Measurements from ENCODE around the gene PPP1R1C.

The PPP1R1C gene

GRCh38 chr2:181998041-181998835, 12.6 kb downstream of the PPP1R1C start:
- H3K9me3 ChIP-seq (ENCODE audit: insufficient read depth, low read length), result no peaks in the 10 kb centered on the region
- H3K79me2 ChIP-seq (ENCODE audit: insufficient read depth, low read length), result no peaks in the 10 kb centered on the region
- H3K9ac ChIP-seq (ENCODE audit: low read length), result no peak overlapping the region
- H3K9me2 ChIP-seq (replicated peaks; ENCODE audit: insufficient read depth, low read length), result no peaks in the 10 kb centered on the region
- H3F3A ChIP-seq (ENCODE audit: insufficient read depth), result no peaks in the 10 kb centered on the region
- H3K4me2 ChIP-seq (ENCODE audit: low read depth, low read length, poor library complexity, severe bottlenecking), result no peak overlapping the region
- H4K20me1 ChIP-seq (ENCODE audit: low read depth, low read length), result no peaks in the 10 kb centered on the region
- H3K27ac ChIP-seq (ENCODE audit: low read depth, low read length), result no peak overlapping the region
- no peak overlapping the region for H2AFZ ChIP-seq (ENCODE audit: low read depth, low read length, severe bottlenecking)
- TF ChIP-seq EZH2phosphoT487 (conservative IDR thresholded peaks at IDR 0.05; ENCODE audit: low read length), result no peak
- TF ChIP-seq CTCF (IDR thresholded peaks at IDR 0.05; ENCODE audit: insufficient read depth, low read length, poor library complexity, severe bottlenecking), result no peak
- no peaks in the 10 kb centered on the region for H3K27me3 ChIP-seq (ENCODE audit: low read length)
- no peaks in the 10 kb centered on the region for H3K36me3 ChIP-seq (ENCODE audit: low read length)
- H3K4me3 ChIP-seq (ENCODE audit: insufficient read depth, low read length, poor library complexity, severe bottlenecking), result no peak overlapping the region

- Histone ChIP-seq H3K79me2 (ENCODE audit: insufficient read depth, low read length) (no peaks in the 10 kb centered on the region), H3K4me3 (ENCODE audit: insufficient read depth, low read length, poor library complexity, severe bottlenecking) (no peak overlapping the region), H3K27me3 (ENCODE audit: low read length) (no peaks in the 10 kb centered on the region), H3K27ac (ENCODE audit: low read depth, low read length) (no peak overlapping the region), H4K20me1 (ENCODE audit: low read depth, low read length) (no peaks in the 10 kb centered on the region), H3K9me2 (replicated peaks; ENCODE audit: insufficient read depth, low read length) (no peaks in the 10 kb centered on the region), H3K4me2 (ENCODE audit: low read depth, low read length, poor library complexity, severe bottlenecking) (no peak overlapping the region), H3F3A (ENCODE audit: insufficient read depth) (no peaks in the 10 kb centered on the region), H3K9ac (ENCODE audit: low read length) (no peak overlapping the region), H3K36me3 (ENCODE audit: low read length) (no peaks in the 10 kb centered on the region), H2AFZ (ENCODE audit: low read depth, low read length, severe bottlenecking) (no peak overlapping the region), H3K9me3 (ENCODE audit: insufficient read depth, low read length) (no peaks in the 10 kb centered on the region)
- TF ChIP-seq CTCF (IDR thresholded peaks at IDR 0.05; ENCODE audit: insufficient read depth, low read length, poor library complexity, severe bottlenecking) (no peak), EZH2phosphoT487 (conservative IDR thresholded peaks at IDR 0.05; ENCODE audit: low read length) (no peak)
These were observed 13.4 kb downstream of the PPP1R1C start for GRCh38 chr2:181998891-181999654.

- H3K4me3 ChIP-seq (ENCODE audit: insufficient read depth, low read length, poor library complexity, severe bottlenecking), result no peak overlapping the region
- TF ChIP-seq EZH2phosphoT487 (conservative IDR thresholded peaks at IDR 0.05; ENCODE audit: low read length), result no peak
- no peak for TF ChIP-seq CTCF (IDR thresholded peaks at IDR 0.05; ENCODE audit: insufficient read depth, low read length, poor library complexity, severe bottlenecking)
These were observed 14.3 kb downstream of the PPP1R1C start for GRCh38 chr2:181999911-182000310.

More at GRCh38 chr2:181999911-182000310, 14.3 kb downstream of the PPP1R1C start:
- Histone ChIP-seq H3K79me2 (ENCODE audit: insufficient read depth, low read length) (no peaks in the 10 kb centered on the region), H3F3A (ENCODE audit: insufficient read depth) (no peaks in the 10 kb centered on the region), H3K9ac (ENCODE audit: low read length) (no peak overlapping the region), H3K9me2 (replicated peaks; ENCODE audit: insufficient read depth, low read length) (no peaks in the 10 kb centered on the region), H4K20me1 (ENCODE audit: low read depth, low read length) (no peaks in the 10 kb centered on the region), H3K9me3 (ENCODE audit: insufficient read depth, low read length) (no peaks in the 10 kb centered on the region), H2AFZ (ENCODE audit: low read depth, low read length, severe bottlenecking) (no peak overlapping the region), H3K27me3 (ENCODE audit: low read length) (no peaks in the 10 kb centered on the region), H3K27ac (ENCODE audit: low read depth, low read length) (no peak overlapping the region), H3K4me2 (ENCODE audit: low read depth, low read length, poor library complexity, severe bottlenecking) (no peak overlapping the region), H3K36me3 (ENCODE audit: low read length) (no peaks in the 10 kb centered on the region)
